ENCODE measurements around the gene SNTG2. TPM values are rescaled to one million over a fixed set of nuclear protein-coding genes. Genes with fewer than 3 reads are reported as not detected.

The SNTG2 gene
- total RNA-seq, 6 experiments from 2014 or later: not detected

DNA sequence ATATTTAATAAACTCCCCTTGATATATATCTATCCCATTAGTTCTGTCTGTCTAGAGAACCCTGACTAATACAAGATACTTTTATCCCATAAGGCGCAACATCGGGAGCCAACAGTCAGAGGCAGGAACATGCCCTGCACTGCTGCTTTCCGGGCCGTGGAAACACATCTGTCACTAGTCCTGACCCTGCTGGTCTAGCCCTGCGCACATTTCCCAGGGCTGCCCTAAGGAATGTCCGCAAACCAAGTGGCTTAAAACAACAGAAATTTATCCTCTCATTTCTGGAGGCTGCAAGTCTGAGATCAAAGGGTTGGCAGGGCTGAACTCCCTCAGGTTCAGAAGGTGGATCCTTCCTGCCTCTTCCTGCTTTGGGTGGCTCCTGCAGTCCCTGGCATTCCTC lies 348.4 kb downstream of the SNTG2 start:
- no peaks in the 10 kb centered on the region for H3K27me3 ChIP-seq
- DNase-seq: no peak
- intact Hi-C loops (cut with DNase I): no loop called here
- no peak for ATAC-seq
- no peaks in the 10 kb centered on the region for H3K36me3 ChIP-seq
- no peaks in the 10 kb centered on the region for H3K9me3 ChIP-seq
- WGBS (ENCODE audit: insufficient coverage, low coverage, low lambda C conversion rate, missing lambda C conversion rate): 80% methylated on average over 1 of the region's 6 CpGs
- no peak overlapping the region for H3K27ac ChIP-seq
- H3K4me1 ChIP-seq: no peaks in the 10 kb centered on the region
- H3K4me3 ChIP-seq: no peak overlapping the region
- TF ChIP-seq, protein P1, sequence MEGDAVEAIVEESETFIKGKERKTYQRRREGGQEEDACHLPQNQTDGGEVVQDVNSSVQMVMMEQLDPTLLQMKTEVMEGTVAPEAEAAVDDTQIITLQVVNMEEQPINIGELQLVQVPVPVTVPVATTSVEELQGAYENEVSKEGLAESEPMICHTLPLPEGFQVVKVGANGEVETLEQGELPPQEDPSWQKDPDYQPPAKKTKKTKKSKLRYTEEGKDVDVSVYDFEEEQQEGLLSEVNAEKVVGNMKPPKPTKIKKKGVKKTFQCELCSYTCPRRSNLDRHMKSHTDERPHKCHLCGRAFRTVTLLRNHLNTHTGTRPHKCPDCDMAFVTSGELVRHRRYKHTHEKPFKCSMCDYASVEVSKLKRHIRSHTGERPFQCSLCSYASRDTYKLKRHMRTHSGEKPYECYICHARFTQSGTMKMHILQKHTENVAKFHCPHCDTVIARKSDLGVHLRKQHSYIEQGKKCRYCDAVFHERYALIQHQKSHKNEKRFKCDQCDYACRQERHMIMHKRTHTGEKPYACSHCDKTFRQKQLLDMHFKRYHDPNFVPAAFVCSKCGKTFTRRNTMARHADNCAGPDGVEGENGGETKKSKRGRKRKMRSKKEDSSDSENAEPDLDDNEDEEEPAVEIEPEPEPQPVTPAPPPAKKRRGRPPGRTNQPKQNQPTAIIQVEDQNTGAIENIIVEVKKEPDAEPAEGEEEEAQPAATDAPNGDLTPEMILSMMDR (IDR thresholded peaks at IDR 0.05): no peak

DNA sequence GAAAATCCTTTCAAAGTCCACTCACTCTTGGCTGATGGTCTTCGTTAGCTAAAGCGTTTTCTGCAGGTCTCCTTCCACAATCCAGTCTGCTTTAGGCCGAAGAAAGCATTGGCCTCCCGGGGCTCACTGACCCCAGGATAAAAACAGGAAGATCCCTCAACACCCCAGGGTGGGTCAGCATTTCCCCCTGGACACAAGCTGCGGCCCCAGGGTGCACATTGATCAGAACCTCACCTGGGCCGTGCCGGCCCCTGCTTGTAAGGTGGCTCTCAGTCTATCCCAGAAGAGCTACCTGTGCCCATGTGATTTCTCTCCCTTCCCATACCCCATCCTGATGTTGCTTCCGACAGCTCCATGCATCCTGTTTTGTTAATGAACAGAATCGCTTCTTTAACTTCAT lies 349.6 kb downstream of the SNTG2 start:
- intact Hi-C loops (cut with DNase I): no loop called here
- ATAC-seq (no peak), DNase-seq (no peak)
- TF ChIP-seq, protein P1 (IDR thresholded peaks at IDR 0.05): no peak
- TF ChIP-seq POLR2A (IDR thresholded peaks at IDR 0.05): no peak
- H3K27me3 ChIP-seq: no peaks in the 10 kb centered on the region
- H3K4me1 ChIP-seq: no peaks in the 10 kb centered on the region
- H3K36me3 ChIP-seq: no peaks in the 10 kb centered on the region
- H3K9me3 ChIP-seq: no peaks in the 10 kb centered on the region
- H3K27ac ChIP-seq: no peak overlapping the region
- WGBS (ENCODE audit: insufficient coverage, low coverage, low lambda C conversion rate, missing lambda C conversion rate): 70% methylated on average over 8 of the region's 9 CpGs
- H3K4me3 ChIP-seq: no peak overlapping the region

DNA sequence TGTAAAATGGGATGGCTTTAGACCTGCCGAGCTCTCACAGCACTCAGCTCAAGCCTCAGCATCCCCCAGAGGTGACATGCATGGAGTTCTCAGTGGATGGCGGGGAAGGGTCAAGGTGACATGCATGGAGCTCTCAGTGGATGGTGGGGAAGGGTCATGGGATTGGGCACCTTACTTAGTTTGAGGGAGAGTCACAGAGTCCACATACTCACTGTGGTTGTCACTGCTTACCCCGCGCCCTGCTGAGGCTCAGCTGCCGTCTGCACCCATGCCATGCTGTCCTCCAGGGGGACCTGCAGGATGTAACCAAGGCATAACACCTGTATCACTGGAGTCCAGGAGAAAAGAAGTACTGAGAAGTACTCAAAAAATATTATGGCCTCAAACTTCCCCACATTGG lies 350.4 kb downstream of the SNTG2 start:
- Histone ChIP-seq H3K9me3 (no peaks in the 10 kb centered on the region), H3K4me3 (no peak overlapping the region), H3K4me1 (no peaks in the 10 kb centered on the region), H3K27ac (no peak overlapping the region), H3K36me3 (no peaks in the 10 kb centered on the region), H3K27me3 (no peaks in the 10 kb centered on the region)
- ATAC-seq: no peak
- WGBS (ENCODE audit: insufficient coverage, low coverage, low lambda C conversion rate, missing lambda C conversion rate): 76% methylated on average over 4 of the region's 5 CpGs
- intact Hi-C loops (cut with DNase I): no loop called here
- no peak for DNase-seq
- TF ChIP-seq POLR2A (IDR thresholded peaks at IDR 0.05): no peak
- TF ChIP-seq, protein P1 (IDR thresholded peaks at IDR 0.05): no peak

DNA sequence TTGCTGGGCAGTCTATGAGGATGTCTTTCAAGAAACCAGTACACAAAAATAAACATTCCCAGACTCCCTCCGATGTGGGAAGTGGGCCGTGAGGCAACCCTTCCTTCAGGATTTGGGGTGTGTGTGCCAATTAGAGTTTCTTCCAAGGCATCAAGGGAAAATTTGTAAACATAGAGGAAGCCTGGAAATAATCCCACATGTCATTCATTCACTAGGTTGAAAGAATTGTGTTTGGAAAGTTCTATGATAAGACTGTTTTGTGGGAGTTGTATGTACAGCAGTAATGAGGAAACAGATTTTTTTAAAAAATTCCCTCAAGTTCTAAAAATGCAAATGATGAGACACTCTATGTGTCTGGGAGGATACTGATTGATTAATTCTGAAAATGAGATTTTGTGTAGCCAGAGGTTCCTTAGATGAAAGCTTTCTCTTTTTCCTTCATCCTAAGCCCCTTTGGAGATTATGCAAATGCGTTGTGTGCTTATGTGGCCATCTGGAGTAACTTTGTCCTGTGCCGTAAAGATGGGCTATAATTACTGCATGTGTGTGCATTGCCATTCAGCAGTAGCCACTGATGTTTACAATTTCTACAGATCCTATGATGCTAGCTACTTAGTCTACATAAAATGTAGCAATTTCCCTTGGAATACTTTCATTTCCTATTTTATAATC lies 354.8 kb downstream of the SNTG2 start:
- H3K4me1 ChIP-seq: no peaks in the 10 kb centered on the region
- H3K27me3 ChIP-seq: no peaks in the 10 kb centered on the region
- ATAC-seq: no peak
- no peaks in the 10 kb centered on the region for H3K9me3 ChIP-seq
- WGBS (ENCODE audit: insufficient coverage, low coverage, low lambda C conversion rate, missing lambda C conversion rate): 54% methylated on average over 4 of the region's 4 CpGs
- no peak for DNase-seq
- intact Hi-C loops (cut with DNase I): no loop called here
- no peaks in the 10 kb centered on the region for H3K36me3 ChIP-seq
- H3K27ac ChIP-seq: no peak overlapping the region
- H3K4me3 ChIP-seq: no peak overlapping the region
- TF ChIP-seq POLR2A (IDR thresholded peaks at IDR 0.05): no peak
- TF ChIP-seq, protein P1 (IDR thresholded peaks at IDR 0.05): no peak
